HepG2 (cell line): ENCODE measurements around the gene LRP10. TPM values are rescaled to one million over a fixed set of nuclear protein-coding genes. Genes with fewer than 3 reads are reported as not detected.

Experiments used
- FOSL1 ChIP-seq: sonication (generic); formaldehyde crosslinking; IDR thresholded peaks from 2 replicates; pipeline ENCODE4 v1.9.0; 2021; ENCODE audit warnings: missing genetic modification reagents, borderline replicate concordance
- GATA4 ChIP-seq: sonication (generic); IDR thresholded peaks from 2 replicates; pipeline ENCODE4 v1.6.1; 2016; ENCODE audit warnings: antibody characterized with exemption, low read depth, borderline replicate concordance
- HNF1B ChIP-seq: sonication (generic); formaldehyde crosslinking; IDR thresholded peaks from 2 replicates; pipeline ENCODE4 v1.5.1; 2020; ENCODE audit warnings: mild to moderate bottlenecking, moderate library complexity, missing genetic modification reagents
- KLF15 ChIP-seq: sonication (generic); formaldehyde crosslinking; IDR thresholded peaks from 2 replicates; pipeline ENCODE4 v1.8.1; 2023; ENCODE audit warnings: borderline replicate concordance, mild to moderate bottlenecking, inconsistent platforms, missing genetic modification reagents, mixed read lengths
- POLR2G ChIP-seq: fragments of 200-400 bp; formaldehyde crosslinking; IDR thresholded peaks from 2 replicates; pipeline ENCODE4 v1.6.1; 2018; ENCODE audit warnings: mild to moderate bottlenecking, low read depth, low read length, moderate library complexity
- RBM22 ChIP-seq: fragments of 200-400 bp; formaldehyde crosslinking; optimal IDR thresholded peaks from 2 replicates; pipeline ENCODE3; 2017; ENCODE audit warnings: mild to moderate bottlenecking, low read length, moderate library complexity
- SOX5 ChIP-seq: IDR thresholded peaks from 2 replicates; pipeline ENCODE4 v1.6.1; 2016; ENCODE audit warnings: borderline replicate concordance
- ZBED4 ChIP-seq: sonication (generic); formaldehyde crosslinking; IDR thresholded peaks from 2 replicates; pipeline ENCODE4 v1.4.0; 2020; ENCODE audit warnings: missing genetic modification reagents, borderline replicate concordance
- ZIK1 ChIP-seq: sonication (generic); formaldehyde crosslinking; IDR thresholded peaks from 2 replicates; pipeline ENCODE4 v1.5.0; 2020; ENCODE audit warnings: mild to moderate bottlenecking, low read depth, missing genetic modification reagents, borderline replicate concordance
- ZNF382 ChIP-seq: sonication (generic); formaldehyde crosslinking; IDR thresholded peaks from 2 replicates; pipeline ENCODE4 v1.5.0; 2020; ENCODE audit warnings: missing genetic modification reagents, mild to moderate bottlenecking, borderline replicate concordance
- ZNF557 ChIP-seq: sonication (generic); formaldehyde crosslinking; IDR thresholded peaks from 2 replicates; pipeline ENCODE4 v1.4.0; 2020; ENCODE audit warnings: missing genetic modification reagents
- ZNF614 ChIP-seq: IDR thresholded peaks from 2 replicates; pipeline ENCODE4 v1.6.1; 2018; ENCODE audit warnings: missing biosample characterization, missing genetic modification reagents, inconsistent platforms, borderline replicate concordance
- ZNF75D ChIP-seq: sonication (generic); formaldehyde crosslinking; IDR thresholded peaks from 2 replicates; pipeline ENCODE4 v1.8.1; 2023; ENCODE audit warnings: missing genetic modification reagents, mild to moderate bottlenecking, borderline replicate concordance
- polyA plus RNA-seq, 8 experiments: library from polyadenylated mRNA; depleted of rRNA in 3 of 8; stranded (reverse) in 7 of 8; unstranded in 1 of 8; fragments of >200 nt; fragmentation: Illumina TruSeq in 4 of 8; extraction: Trizol in 4 of 8; gene quantifications; 2 replicates each; pipeline versions ENCODE4 v1.2.1 to v1.2.3, GENCODE V29; 2011 to 2016; ENCODE audit warnings: low read depth in 4 of 8, missing spikeins in 1 of 8, mixed read lengths in 1 of 8; ENCODE audit not compliant: insufficient read depth in 1 of 8
- total RNA-seq, 5 experiments: library from RNA; depleted of rRNA; stranded (reverse); fragments of >200 nt; fragmentation: Illumina TruSeq; extraction: Trizol; gene quantifications; 2 replicates each; pipeline ENCODE4 v1.2.3, GENCODE V29; 2016; ENCODE audit warnings: low read depth in 1 of 5
- TF ChIP-seq, protein P1 (sequence below): sonication (generic); formaldehyde crosslinking; IDR thresholded peaks from 2 replicates; pipeline ENCODE4 v1.4.0; 2020; ENCODE audit warnings: missing genetic modification reagents, mild to moderate bottlenecking, borderline replicate concordance
- TF ChIP-seq, protein P2 (sequence below): sonication (generic); formaldehyde crosslinking; IDR thresholded peaks from 2 replicates; pipeline ENCODE4 v1.4.0; 2020; ENCODE audit warnings: missing genetic modification reagents

The LRP10 gene
- total and polyA plus RNA-seq, 2 of the 13 experiments (the other 11 are each of a cell fraction or from before 2014, with no cell fraction given): 16.9 to 45.2 TPM

DNA sequence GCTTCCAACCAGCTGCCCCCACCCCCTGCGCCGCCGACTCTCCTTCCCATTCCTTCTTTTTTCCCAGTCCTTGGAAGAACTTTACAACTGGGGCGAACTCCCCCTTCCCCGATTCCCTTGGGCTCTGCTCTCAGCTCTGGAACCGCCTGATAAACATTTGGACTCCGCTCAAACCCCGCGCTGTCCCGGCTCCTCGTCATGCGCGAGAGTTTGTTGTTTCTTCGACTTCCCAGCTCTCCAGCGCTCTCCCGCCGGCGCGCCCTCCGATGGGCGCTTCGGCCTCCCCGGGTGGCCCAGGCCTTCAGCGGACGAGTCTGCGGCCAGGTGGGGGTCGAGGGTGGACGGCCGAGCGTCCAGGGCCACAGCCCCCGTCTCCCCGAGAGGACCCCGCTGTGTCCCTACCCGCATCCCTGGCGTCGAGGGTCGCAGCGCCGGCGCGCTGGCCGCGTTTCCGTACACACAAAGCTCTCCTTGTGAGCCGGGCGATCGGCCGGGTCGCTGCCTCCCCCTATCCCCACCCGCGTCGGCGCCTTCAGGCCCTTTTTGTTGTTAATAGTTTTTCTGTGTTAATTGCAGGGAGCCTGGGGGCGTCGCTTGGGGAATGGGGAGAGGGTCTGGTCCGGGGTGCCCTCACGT lies 34.3 kb upstream of the LRP10 start (continued):
- TF ChIP-seq ZBED4 (CRISPR knock-in tag) (peak; percentile 31; the same call in 1 of the 2 replicates), ZIK1 (CRISPR knock-in tag) (no peak; the same call in 1 of the 2 replicates), KLF15 (CRISPR knock-in tag) (no peak), FOSL1 (CRISPR knock-in tag) (no peak), RBM22 (peak; percentile 25), SOX5 (CRISPR knock-in tag) (no peak), POLR2G (peak; percentile 71), HNF1B (CRISPR knock-in tag) (no peak), ZNF382 (CRISPR knock-in tag) (no peak), ZNF75D (CRISPR knock-in tag) (no peak), ZNF557 (CRISPR knock-in tag) (no peak), GATA4 (no peak), ZNF614 (CRISPR knock-in tag) (peak; percentile 16; the same call in 1 of the 2 replicates)
- TF ChIP-seq, protein P1, sequence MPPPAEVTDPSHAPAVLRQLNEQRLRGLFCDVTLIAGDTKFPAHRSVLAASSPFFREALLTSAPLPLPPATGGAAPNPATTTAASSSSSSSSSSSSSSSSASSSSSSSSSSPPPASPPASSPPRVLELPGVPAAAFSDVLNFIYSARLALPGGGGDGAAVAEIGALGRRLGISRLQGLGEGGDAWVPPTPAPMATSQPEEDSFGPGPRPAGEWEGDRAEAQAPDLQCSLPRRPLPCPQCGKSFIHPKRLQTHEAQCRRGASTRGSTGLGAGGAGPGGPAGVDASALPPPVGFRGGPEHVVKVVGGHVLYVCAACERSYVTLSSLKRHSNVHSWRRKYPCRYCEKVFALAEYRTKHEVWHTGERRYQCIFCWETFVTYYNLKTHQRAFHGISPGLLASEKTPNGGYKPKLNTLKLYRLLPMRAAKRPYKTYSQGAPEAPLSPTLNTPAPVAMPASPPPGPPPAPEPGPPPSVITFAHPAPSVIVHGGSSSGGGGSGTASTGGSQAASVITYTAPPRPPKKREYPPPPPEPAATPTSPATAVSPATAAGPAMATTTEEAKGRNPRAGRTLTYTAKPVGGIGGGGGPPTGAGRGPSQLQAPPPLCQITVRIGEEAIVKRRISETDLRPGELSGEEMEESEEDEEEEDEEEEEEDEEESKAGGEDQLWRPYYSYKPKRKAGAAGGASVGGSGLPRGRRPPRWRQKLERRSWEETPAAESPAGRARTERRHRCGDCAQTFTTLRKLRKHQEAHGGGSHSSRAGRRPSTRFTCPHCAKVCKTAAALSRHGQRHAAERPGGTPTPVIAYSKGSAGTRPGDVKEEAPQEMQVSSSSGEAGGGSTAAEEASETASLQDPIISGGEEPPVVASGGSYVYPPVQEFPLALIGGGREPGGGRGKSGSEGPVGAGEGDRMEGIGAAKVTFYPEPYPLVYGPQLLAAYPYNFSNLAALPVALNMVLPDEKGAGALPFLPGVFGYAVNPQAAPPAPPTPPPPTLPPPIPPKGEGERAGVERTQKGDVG (CRISPR knock-in tag): no peak
- TF ChIP-seq, protein P2, sequence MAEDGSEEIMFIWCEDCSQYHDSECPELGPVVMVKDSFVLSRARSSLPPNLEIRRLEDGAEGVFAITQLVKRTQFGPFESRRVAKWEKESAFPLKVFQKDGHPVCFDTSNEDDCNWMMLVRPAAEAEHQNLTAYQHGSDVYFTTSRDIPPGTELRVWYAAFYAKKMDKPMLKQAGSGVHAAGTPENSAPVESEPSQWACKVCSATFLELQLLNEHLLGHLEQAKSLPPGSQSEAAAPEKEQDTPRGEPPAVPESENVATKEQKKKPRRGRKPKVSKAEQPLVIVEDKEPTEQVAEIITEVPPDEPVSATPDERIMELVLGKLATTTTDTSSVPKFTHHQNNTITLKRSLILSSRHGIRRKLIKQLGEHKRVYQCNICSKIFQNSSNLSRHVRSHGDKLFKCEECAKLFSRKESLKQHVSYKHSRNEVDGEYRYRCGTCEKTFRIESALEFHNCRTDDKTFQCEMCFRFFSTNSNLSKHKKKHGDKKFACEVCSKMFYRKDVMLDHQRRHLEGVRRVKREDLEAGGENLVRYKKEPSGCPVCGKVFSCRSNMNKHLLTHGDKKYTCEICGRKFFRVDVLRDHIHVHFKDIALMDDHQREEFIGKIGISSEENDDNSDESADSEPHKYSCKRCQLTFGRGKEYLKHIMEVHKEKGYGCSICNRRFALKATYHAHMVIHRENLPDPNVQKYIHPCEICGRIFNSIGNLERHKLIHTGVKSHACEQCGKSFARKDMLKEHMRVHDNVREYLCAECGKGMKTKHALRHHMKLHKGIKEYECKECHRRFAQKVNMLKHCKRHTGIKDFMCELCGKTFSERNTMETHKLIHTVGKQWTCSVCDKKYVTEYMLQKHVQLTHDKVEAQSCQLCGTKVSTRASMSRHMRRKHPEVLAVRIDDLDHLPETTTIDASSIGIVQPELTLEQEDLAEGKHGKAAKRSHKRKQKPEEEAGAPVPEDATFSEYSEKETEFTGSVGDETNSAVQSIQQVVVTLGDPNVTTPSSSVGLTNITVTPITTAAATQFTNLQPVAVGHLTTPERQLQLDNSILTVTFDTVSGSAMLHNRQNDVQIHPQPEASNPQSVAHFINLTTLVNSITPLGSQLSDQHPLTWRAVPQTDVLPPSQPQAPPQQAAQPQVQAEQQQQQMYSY (CRISPR knock-in tag): peak; percentile 34; the same call in 1 of the 2 replicates
